ENCODE results near the gene RPL10L. TPM values are rescaled to one million over a fixed set of nuclear protein-coding genes. Genes with fewer than 3 reads are reported as not detected.

The RPL10L gene
- total RNA-seq (2014; rRNA removed; shearing (Covaris generic); ENCODE audit: low replicate concordance), result not detected in 2 replicates

GRCh38 chr14:46651526-46652144, at the start of gene RPL10L:
RPL10L (minus strand) TSS chr14:46651781; CDS start chr14:46651736, 45 bp downstream.
- no peak within 1 kb of the TSS for H3K27ac ChIP-seq (ENCODE audit: low read length)
- no peak within 1 kb of the TSS for H2AFZ ChIP-seq (ENCODE audit: low read length)
- H4K20me1 ChIP-seq (ENCODE audit: insufficient read depth, low read depth, low read length), result no peaks in the 10 kb centered on the region
- H3K9ac ChIP-seq (ENCODE audit: low read length), result no peak within 1 kb of the TSS
- no peaks in the 10 kb centered on the region for H3K9me2 ChIP-seq (replicated peaks; ENCODE audit: insufficient read depth, low read length)
- DNase-seq, result no peak
- H3K4me2 ChIP-seq (ENCODE audit: low read depth, low read length, poor library complexity, severe bottlenecking), result no peak within 1 kb of the TSS
- H3K4me3 ChIP-seq (ENCODE audit: low read length), result no peak within 1 kb of the TSS
- H3K79me2 ChIP-seq (ENCODE audit: low read length), result no peaks in the 10 kb centered on the region
- no peaks in the 10 kb centered on the region for H3K4me1 ChIP-seq (ENCODE audit: low read length)
- peaks cover 41% of the 10 kb centered on the region for H3K9me3 ChIP-seq (ENCODE audit: low read length)
- H3K27me3 ChIP-seq (ENCODE audit: low read length), result no peaks in the 10 kb centered on the region
- no peaks in the 10 kb centered on the region for H3K36me3 ChIP-seq (ENCODE audit: insufficient read depth, low read length)

- Histone ChIP-seq H3K27me3 (ENCODE audit: low read length) (no peaks in the 10 kb centered on the region), H2AFZ (ENCODE audit: low read length) (no peak overlapping the region), H3K27ac (ENCODE audit: low read length) (no peak overlapping the region), H3K9ac (ENCODE audit: low read length) (no peak overlapping the region), H3K36me3 (ENCODE audit: insufficient read depth, low read length) (no peaks in the 10 kb centered on the region), H3K4me3 (ENCODE audit: low read length) (no peak overlapping the region), H3K4me1 (ENCODE audit: low read length) (no peaks in the 10 kb centered on the region), H3K79me2 (ENCODE audit: low read length) (no peaks in the 10 kb centered on the region), H4K20me1 (ENCODE audit: insufficient read depth, low read depth, low read length) (no peaks in the 10 kb centered on the region), H3K9me2 (replicated peaks; ENCODE audit: insufficient read depth, low read length) (no peaks in the 10 kb centered on the region), H3K4me2 (ENCODE audit: low read depth, low read length, poor library complexity, severe bottlenecking) (no peak overlapping the region), H3K9me3 (ENCODE audit: low read length) (peaks cover 72% of the 10 kb centered on the region)
- no peak for DNase-seq
These were observed 40.2 kb upstream of the RPL10L start for GRCh38 chr14:46691819-46692218.

- no peaks in the 10 kb centered on the region for H3K36me3 ChIP-seq (ENCODE audit: insufficient read depth, low read length)
- no peaks in the 10 kb centered on the region for H3K27me3 ChIP-seq (ENCODE audit: low read length)
- no peak overlapping the region for H3K4me2 ChIP-seq (ENCODE audit: low read depth, low read length, poor library complexity, severe bottlenecking)
- no peaks in the 10 kb centered on the region for H3K4me1 ChIP-seq (ENCODE audit: low read length)
- no peaks in the 10 kb centered on the region for H3K9me2 ChIP-seq (replicated peaks; ENCODE audit: insufficient read depth, low read length)
- no peaks in the 10 kb centered on the region for H4K20me1 ChIP-seq (ENCODE audit: insufficient read depth, low read depth, low read length)
- no peaks in the 10 kb centered on the region for H3K79me2 ChIP-seq (ENCODE audit: low read length)
- H3K4me3 ChIP-seq (ENCODE audit: low read length), result no peak overlapping the region
- H2AFZ ChIP-seq (ENCODE audit: low read length), result no peak overlapping the region
- no peak overlapping the region for H3K27ac ChIP-seq (ENCODE audit: low read length)
- no peak overlapping the region for H3K9ac ChIP-seq (ENCODE audit: low read length)
- H3K9me3 ChIP-seq (ENCODE audit: low read length), result peaks cover 85% of the 10 kb centered on the region
- no peak for DNase-seq
These were observed 35.1 kb upstream of the RPL10L start for GRCh38 chr14:46686652-46687051.

- no peaks in the 10 kb centered on the region for H3K36me3 ChIP-seq (ENCODE audit: insufficient read depth, low read length)
- H3K27me3 ChIP-seq (ENCODE audit: low read length), result no peaks in the 10 kb centered on the region
- H3K9me3 ChIP-seq (ENCODE audit: low read length), result peaks cover 65% of the 10 kb centered on the region
- H3K27ac ChIP-seq (ENCODE audit: low read length), result no peak overlapping the region
- DNase-seq, result no peak
- H3K9ac ChIP-seq (ENCODE audit: low read length), result no peak overlapping the region
- no peaks in the 10 kb centered on the region for H3K4me1 ChIP-seq (ENCODE audit: low read length)
- H3K9me2 ChIP-seq (replicated peaks; ENCODE audit: insufficient read depth, low read length), result no peaks in the 10 kb centered on the region
- no peak overlapping the region for H2AFZ ChIP-seq (ENCODE audit: low read length)
- no peak overlapping the region for H3K4me3 ChIP-seq (ENCODE audit: low read length)
- no peaks in the 10 kb centered on the region for H3K79me2 ChIP-seq (ENCODE audit: low read length)
- no peaks in the 10 kb centered on the region for H4K20me1 ChIP-seq (ENCODE audit: insufficient read depth, low read depth, low read length)
- H3K4me2 ChIP-seq (ENCODE audit: low read depth, low read length, poor library complexity, severe bottlenecking), result no peak overlapping the region
These were observed 20.5 kb upstream of the RPL10L start for GRCh38 chr14:46672128-46672527.

GRCh38 chr14:46663382-46663781, 11.8 kb upstream of the RPL10L start:
- no peaks in the 10 kb centered on the region for H3K9me2 ChIP-seq (replicated peaks; ENCODE audit: insufficient read depth, low read length)
- H3K4me1 ChIP-seq (ENCODE audit: low read length), result no peaks in the 10 kb centered on the region
- H3K27ac ChIP-seq (ENCODE audit: low read length), result no peak overlapping the region
- no peak for DNase-seq
- H3K27me3 ChIP-seq (ENCODE audit: low read length), result no peaks in the 10 kb centered on the region
- peaks cover 49% of the 10 kb centered on the region for H3K9me3 ChIP-seq (ENCODE audit: low read length)
- H3K9ac ChIP-seq (ENCODE audit: low read length), result no peak overlapping the region
- no peak overlapping the region for H3K4me3 ChIP-seq (ENCODE audit: low read length)
- H3K36me3 ChIP-seq (ENCODE audit: insufficient read depth, low read length), result no peaks in the 10 kb centered on the region; the same call in 1 of the 2 replicates
- H3K79me2 ChIP-seq (ENCODE audit: low read length), result no peaks in the 10 kb centered on the region
- H4K20me1 ChIP-seq (ENCODE audit: insufficient read depth, low read depth, low read length), result no peaks in the 10 kb centered on the region
- no peak overlapping the region for H2AFZ ChIP-seq (ENCODE audit: low read length)
- H3K4me2 ChIP-seq (ENCODE audit: low read depth, low read length, poor library complexity, severe bottlenecking), result no peak overlapping the region

GRCh38 chr14:46661728-46662127, 10.1 kb upstream of the RPL10L start:
- Histone ChIP-seq H3K4me3 (ENCODE audit: low read length) (no peak overlapping the region), H3K79me2 (ENCODE audit: low read length) (no peaks in the 10 kb centered on the region), H4K20me1 (ENCODE audit: insufficient read depth, low read depth, low read length) (no peaks in the 10 kb centered on the region), H2AFZ (ENCODE audit: low read length) (no peak overlapping the region), H3K9me2 (replicated peaks; ENCODE audit: insufficient read depth, low read length) (no peaks in the 10 kb centered on the region), H3K27me3 (ENCODE audit: low read length) (no peaks in the 10 kb centered on the region), H3K4me1 (ENCODE audit: low read length) (no peaks in the 10 kb centered on the region), H3K27ac (ENCODE audit: low read length) (no peak overlapping the region), H3K9ac (ENCODE audit: low read length) (no peak overlapping the region), H3K4me2 (ENCODE audit: low read depth, low read length, poor library complexity, severe bottlenecking) (no peak overlapping the region), H3K36me3 (ENCODE audit: insufficient read depth, low read length) (no peaks in the 10 kb centered on the region; the same call in 1 of the 2 replicates), H3K9me3 (ENCODE audit: low read length) (peaks cover 48% of the 10 kb centered on the region)
- no peak for DNase-seq

- no peak overlapping the region for H3K4me2 ChIP-seq (ENCODE audit: low read depth, low read length, poor library complexity, severe bottlenecking)
These were observed 1.6 kb upstream of the RPL10L start for GRCh38 chr14:46653031-46653755.

GRCh38 chr14:46646796-46647195, 4.8 kb downstream of the RPL10L start:
- H3K4me1 ChIP-seq (ENCODE audit: low read length), result no peaks in the 10 kb centered on the region
- H3K4me3 ChIP-seq (ENCODE audit: low read length), result no peak overlapping the region
- no peaks in the 10 kb centered on the region for H4K20me1 ChIP-seq (ENCODE audit: insufficient read depth, low read depth, low read length)
- H3K9me2 ChIP-seq (replicated peaks; ENCODE audit: insufficient read depth, low read length), result no peaks in the 10 kb centered on the region
- no peaks in the 10 kb centered on the region for H3K79me2 ChIP-seq (ENCODE audit: low read length)
- no peak overlapping the region for H2AFZ ChIP-seq (ENCODE audit: low read length)
- no peak overlapping the region for H3K4me2 ChIP-seq (ENCODE audit: low read depth, low read length, poor library complexity, severe bottlenecking)
- H3K9me3 ChIP-seq (ENCODE audit: low read length), result peaks cover 53% of the 10 kb centered on the region
- H3K27ac ChIP-seq (ENCODE audit: low read length), result no peak overlapping the region
- H3K36me3 ChIP-seq (ENCODE audit: insufficient read depth, low read length), result no peaks in the 10 kb centered on the region
- DNase-seq, result no peak
- no peaks in the 10 kb centered on the region for H3K27me3 ChIP-seq (ENCODE audit: low read length)
- H3K9ac ChIP-seq (ENCODE audit: low read length), result no peak overlapping the region

More at GRCh38 chr14:46653031-46653755, 1.6 kb upstream of the RPL10L start:
- no peak overlapping the region for H3K4me3 ChIP-seq (ENCODE audit: low read length)
- H3K9me3 ChIP-seq (ENCODE audit: low read length), result peaks cover 44% of the 10 kb centered on the region
- H3K36me3 ChIP-seq (ENCODE audit: insufficient read depth, low read length), result no peaks in the 10 kb centered on the region
- no peaks in the 10 kb centered on the region for H3K9me2 ChIP-seq (replicated peaks; ENCODE audit: insufficient read depth, low read length)
- no peak overlapping the region for H3K9ac ChIP-seq (ENCODE audit: low read length)
- H3K27ac ChIP-seq (ENCODE audit: low read length), result no peak overlapping the region
- no peaks in the 10 kb centered on the region for H4K20me1 ChIP-seq (ENCODE audit: insufficient read depth, low read depth, low read length)
- no peaks in the 10 kb centered on the region for H3K79me2 ChIP-seq (ENCODE audit: low read length)
- H3K4me1 ChIP-seq (ENCODE audit: low read length), result no peaks in the 10 kb centered on the region
- no peak overlapping the region for H2AFZ ChIP-seq (ENCODE audit: low read length)
- DNase-seq, result no peak
- no peaks in the 10 kb centered on the region for H3K27me3 ChIP-seq (ENCODE audit: low read length)

Measured in Karpas-422 (cell line).